CD14-positive monocyte (primary cell): ENCODE data around the gene PERM1. TPM values are rescaled to one million over a fixed set of nuclear protein-coding genes. Genes with fewer than 3 reads are reported as not detected.

Source experiments
- DNase-seq, 3 donors: peaks; one replicate each; pipeline ENCODE4 v3.0.0-alpha.2; 2011 to 2022
- H2AFZ ChIP-seq: 2 replicates; pipeline ENCODE4 v1.6.0; 2012; ENCODE audit warnings: mild to moderate bottlenecking, low read depth, low read length, inconsistent platforms; ENCODE audit not compliant: insufficient read depth, poor library complexity, severe bottlenecking
- H3K27ac ChIP-seq, 2 donors: 1 replicate in 1 of 2; 2 replicates in 1 of 2; pipeline ENCODE4 v1.5.1; 2012 to 2013; ENCODE audit warnings: low read length in 2 of 2, control low read depth in 1 of 2, inconsistent platforms in 1 of 2, low read depth in 1 of 2, mild to moderate bottlenecking in 1 of 2
- H3K27me3 ChIP-seq, 2 donors: one replicate each; pipeline versions ENCODE4 v1.6.0 to v1.6.1; 2011 to 2013; ENCODE audit warnings: low read length in 2 of 2; ENCODE audit not compliant: control insufficient read depth in 2 of 2, insufficient read depth in 2 of 2
- H3K36me3 ChIP-seq, 2 donors: replicated peaks in 1 of 2; 1 replicate in 1 of 2; 2 replicates in 1 of 2; pipeline versions ENCODE4 v1.5.1 to v1.6.1; 2012 to 2013; ENCODE audit warnings: low read length in 2 of 2, control low read depth in 1 of 2, inconsistent platforms in 1 of 2, mild to moderate bottlenecking in 1 of 2; ENCODE audit not compliant: insufficient read depth in 2 of 2, control insufficient read depth in 1 of 2
- H3K4me1 ChIP-seq, 2 donors: 1 replicate in 1 of 2; 2 replicates in 1 of 2; pipeline versions ENCODE4 v1.5.1 to v1.6.1; 2012 to 2013; ENCODE audit warnings: low read length in 2 of 2, control low read depth in 1 of 2, inconsistent platforms in 1 of 2, mild to moderate bottlenecking in 1 of 2, moderate library complexity in 1 of 2; ENCODE audit not compliant: insufficient read depth in 2 of 2, control insufficient read depth in 1 of 2
- H3K4me2 ChIP-seq: replicated peaks from 2 replicates; pipeline ENCODE3; 2012; ENCODE audit warnings: low read length, moderate library complexity, mild to moderate bottlenecking; ENCODE audit not compliant: poor library complexity, severe bottlenecking; ENCODE audit errors: extremely low read depth
- H3K4me3 ChIP-seq, 3 experiments: fragments of 200-600 bp in 1 of 3; sonication (generic) in 1 of 3; replicated peaks in 1 of 3; 1 replicate in 2 of 3; 2 replicates in 1 of 3; pipeline ENCODE4 v1.5.1; 2011 to 2013; ENCODE audit warnings: low read length in 3 of 3, mild to moderate bottlenecking in 3 of 3, control low read depth in 2 of 3, low read depth in 2 of 3, inconsistent platforms in 1 of 3, moderate library complexity in 1 of 3
- H3K79me2 ChIP-seq: 2 replicates; pipeline ENCODE4 v1.6.0; 2012; ENCODE audit warnings: mild to moderate bottlenecking, control low read depth, inconsistent platforms, low read length, moderate library complexity; ENCODE audit not compliant: insufficient read depth
- H3K9ac ChIP-seq: 2 replicates; pipeline ENCODE4 v1.6.0; 2017; ENCODE audit warnings: low read length, mild to moderate bottlenecking; ENCODE audit not compliant: insufficient read depth, poor library complexity, severe bottlenecking
- H3K9me3 ChIP-seq, 2 donors: replicated peaks in 1 of 2; 1 replicate in 1 of 2; 2 replicates in 1 of 2; pipeline versions ENCODE4 v1.5.1 to v1.6.1; 2012 to 2013; ENCODE audit warnings: low read length in 2 of 2, control low read depth in 1 of 2; ENCODE audit not compliant: control insufficient read depth in 1 of 2, insufficient read depth in 1 of 2
- H4K20me1 ChIP-seq: 2 replicates; pipeline ENCODE4 v1.6.0; 2012; ENCODE audit warnings: mild to moderate bottlenecking, low read length, control low read depth, moderate library complexity; ENCODE audit not compliant: insufficient read depth
- H3K27ac Mint-ChIP-seq, 7 donors: one replicate each; pipeline ENCODE4 v1.8.0; 2020; ENCODE audit warnings: mild to moderate bottlenecking in 7 of 7, mixed read lengths in 7 of 7, moderate library complexity in 6 of 7, inconsistent platforms in 2 of 7
- H3K27me3 Mint-ChIP-seq, 3 donors: one replicate each; pipeline ENCODE4 v1.8.0; 2021 to 2022; ENCODE audit warnings: low read depth in 3 of 3, mild to moderate bottlenecking in 3 of 3, mixed read lengths in 3 of 3, moderate library complexity in 3 of 3, inconsistent platforms in 1 of 3
- H3K36me3 Mint-ChIP-seq, 2 donors: one replicate each; pipeline ENCODE4 v1.8.0; 2020; ENCODE audit warnings: mixed read lengths in 2 of 2, inconsistent platforms in 1 of 2, mild to moderate bottlenecking in 1 of 2
- H3K4me1 Mint-ChIP-seq: one replicate; pipeline ENCODE4 v1.8.0; 2020; ENCODE audit warnings: mild to moderate bottlenecking, mixed read lengths
- H3K4me3 Mint-ChIP-seq, 2 donors: one replicate each; pipeline ENCODE4 v1.8.0; 2020; ENCODE audit warnings: mild to moderate bottlenecking in 2 of 2, mixed read lengths in 2 of 2, moderate library complexity in 1 of 2
- H3K9me3 Mint-ChIP-seq, 7 donors: one replicate each; pipeline ENCODE4 v1.8.0; 2020 to 2022; ENCODE audit warnings: mixed read lengths in 7 of 7, mild to moderate bottlenecking in 6 of 7, moderate library complexity in 6 of 7, inconsistent platforms in 2 of 7
- WGBS: methylation state at CpG from one replicate; pipeline ENCODE4 v1.1.5; 2013; ENCODE audit warnings: missing lambda C conversion rate; ENCODE audit not compliant: insufficient coverage; 5-methylcytosine and 5-hydroxymethylcytosine counted together
- intact Hi-C, 2 donors: fragments of 100-400 bp; cut with micrococcal nuclease; formaldehyde crosslinking; loops; one replicate each; pipeline versions ENCODE4 v1.15.0 to v1.15.1; 2023
- polyA plus RNA-seq, 3 donors: library from polyadenylated mRNA; depleted of rRNA in 1 of 3; unstranded in 2 of 3; stranded (reverse) in 1 of 3; fragments of 300-500 nt in 2 of 3; fragments of >200 nt in 1 of 3; fragmentation: Illumina TruSeq in 2 of 3; gene quantifications; 1 replicate in 2 of 3; 2 replicates in 1 of 3; pipeline ENCODE4 v1.2.3, GENCODE V29; 2012 to 2021
- TF ChIP-seq, protein P1 (sequence below): fragments of 200-600 bp; IDR thresholded peaks from one replicate; pipeline ENCODE4 v1.8.0; 2022; ENCODE audit warnings: antibody characterized with exemption, mild to moderate bottlenecking

PERM1 gene
- polyA plus RNA-seq, 3 donors, result not detected

DNA sequence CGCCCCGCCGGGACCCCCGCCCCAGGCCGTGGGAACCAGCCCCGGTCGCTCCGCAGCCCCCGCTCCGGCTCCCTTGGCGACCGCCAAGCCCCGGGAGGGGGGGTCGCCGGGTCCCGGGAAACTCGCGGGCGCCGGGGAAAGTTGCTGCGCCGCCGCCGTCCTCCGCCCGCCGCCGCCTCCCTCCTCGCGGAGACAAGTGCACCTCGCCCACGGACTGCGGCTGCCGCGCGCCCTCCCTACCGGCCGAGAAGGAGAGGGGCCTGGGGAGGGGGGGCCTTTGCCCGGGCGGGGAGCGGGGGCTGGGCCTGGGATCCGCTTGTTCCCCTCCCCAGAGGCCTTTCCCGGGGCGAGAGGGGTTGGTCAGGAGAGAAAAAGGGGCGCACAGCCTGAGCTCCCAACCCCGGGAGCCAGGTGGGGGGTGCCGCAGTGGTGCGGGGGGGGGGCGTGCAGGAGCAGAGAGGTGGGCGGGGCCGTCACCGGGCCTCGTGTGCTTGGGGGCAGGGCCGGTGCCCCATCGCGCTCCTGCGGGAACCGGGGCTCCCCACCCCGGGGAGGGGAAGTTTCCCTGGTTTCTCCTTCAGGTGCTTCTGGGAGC lies 38.6 kb upstream of the PERM1 start:
- intact Hi-C loops, result loop anchor here in 1 of 2 donors (5.0 kb wide), 1 partner anchor 37 kb away; no protein-coding TSS in a partner anchor
- Histone ChIP-seq H3K27ac (no peak overlapping the region), H4K20me1 (no peaks in the 10 kb centered on the region), H3K27me3 (peaks cover 7 to 36% of the 10 kb centered on the region in 2 donors), H2AFZ (peak overlapping the region; percentile 41), H3K36me3 (no peaks in the 10 kb centered on the region), H3K4me3 (peak overlapping the region in 1 of 3 experiments; percentile 69), H3K79me2 (no peaks in the 10 kb centered on the region), H3K9me3 (no peaks in the 10 kb centered on the region), H3K4me2 (peak overlapping the region; percentile 72), H3K4me1 (peaks cover 11 to 21% of the 10 kb centered on the region in 2 donors), H3K9ac (peak overlapping the region; percentile 32)
- Mint-ChIP-seq H3K9me3 (peaks cover 0 to 6% (median 0%) of the 10 kb centered on the region in 7 donors), H3K27ac (no peak overlapping the region), H3K36me3 (no peaks in the 10 kb centered on the region), H3K4me3 (peak overlapping the region in 1 of 2 donors; percentile 72), H3K4me1 (peaks cover 6% of the 10 kb centered on the region), H3K27me3 (peaks cover 29 to 40% (median 40%) of the 10 kb centered on the region in 3 donors)
- TF ChIP-seq, protein P1, sequence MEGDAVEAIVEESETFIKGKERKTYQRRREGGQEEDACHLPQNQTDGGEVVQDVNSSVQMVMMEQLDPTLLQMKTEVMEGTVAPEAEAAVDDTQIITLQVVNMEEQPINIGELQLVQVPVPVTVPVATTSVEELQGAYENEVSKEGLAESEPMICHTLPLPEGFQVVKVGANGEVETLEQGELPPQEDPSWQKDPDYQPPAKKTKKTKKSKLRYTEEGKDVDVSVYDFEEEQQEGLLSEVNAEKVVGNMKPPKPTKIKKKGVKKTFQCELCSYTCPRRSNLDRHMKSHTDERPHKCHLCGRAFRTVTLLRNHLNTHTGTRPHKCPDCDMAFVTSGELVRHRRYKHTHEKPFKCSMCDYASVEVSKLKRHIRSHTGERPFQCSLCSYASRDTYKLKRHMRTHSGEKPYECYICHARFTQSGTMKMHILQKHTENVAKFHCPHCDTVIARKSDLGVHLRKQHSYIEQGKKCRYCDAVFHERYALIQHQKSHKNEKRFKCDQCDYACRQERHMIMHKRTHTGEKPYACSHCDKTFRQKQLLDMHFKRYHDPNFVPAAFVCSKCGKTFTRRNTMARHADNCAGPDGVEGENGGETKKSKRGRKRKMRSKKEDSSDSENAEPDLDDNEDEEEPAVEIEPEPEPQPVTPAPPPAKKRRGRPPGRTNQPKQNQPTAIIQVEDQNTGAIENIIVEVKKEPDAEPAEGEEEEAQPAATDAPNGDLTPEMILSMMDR, result no peak
- DNase-seq, result no peak
- 0% methylated on average over 29 of the region's 59 CpGs for WGBS

DNA sequence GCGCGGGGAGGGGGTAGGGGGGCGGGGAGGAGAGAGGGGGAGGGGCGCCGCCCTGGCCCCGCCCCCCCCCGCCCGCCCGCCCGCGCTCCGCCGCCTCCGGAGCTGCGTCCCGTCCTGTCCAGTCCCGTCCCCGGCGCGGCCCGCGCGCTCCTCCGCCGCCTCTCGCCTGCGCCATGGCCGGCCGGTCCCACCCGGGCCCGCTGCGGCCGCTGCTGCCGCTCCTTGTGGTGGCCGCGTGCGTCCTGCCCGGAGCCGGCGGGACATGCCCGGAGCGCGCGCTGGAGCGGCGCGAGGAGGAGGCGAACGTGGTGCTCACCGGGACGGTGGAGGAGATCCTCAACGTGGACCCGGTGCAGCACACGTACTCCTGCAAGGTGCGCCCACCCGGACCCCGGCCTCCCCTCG lies 38.1 kb upstream of the PERM1 start, which contains the start of gene AGRN:
Gene AGRN, plus strand, starts transcription at position 121 of the 405 bp plus-strand sequence. Its CDS starts 53 bp downstream, at position 174.
- intact Hi-C loops, result loop anchor here (5.0 to 10.0 kb wide), 2 partner anchors 37 to 355 kb away; partner anchors contain the start of gene AURKAIP1 (in 1 of the 2)
- H3K4me1 Mint-ChIP-seq, result peaks cover 6% of the 10 kb centered on the region
- Histone ChIP-seq H3K27ac (no peak within 1 kb of the TSS), H2AFZ (peak within 1 kb of the TSS; percentile 72), H3K27me3 (peaks cover 7 to 36% of the 10 kb centered on the region in 2 donors), H3K4me3 (peak within 1 kb of the TSS; percentile 30 to 69 (median 31)), H3K4me2 (peak within 1 kb of the TSS; percentile 72), H3K79me2 (no peaks in the 10 kb centered on the region), H3K9ac (peak within 1 kb of the TSS; percentile 32), H4K20me1 (no peaks in the 10 kb centered on the region), H3K4me1 (peaks cover 11 to 24% of the 10 kb centered on the region in 2 donors), H3K36me3 (no peaks in the 10 kb centered on the region), H3K9me3 (no peaks in the 10 kb centered on the region)
- no peak for DNase-seq
- no peaks in the 10 kb centered on the region for H3K36me3 Mint-ChIP-seq
- H3K27me3 Mint-ChIP-seq, result peaks cover 29 to 42% (median 40%) of the 10 kb centered on the region in 3 donors
- TF ChIP-seq, protein P1, result no peak
- H3K9me3 Mint-ChIP-seq, result peaks cover 0 to 6% (median 0%) of the 10 kb centered on the region in 7 donors
- peak within 1 kb of the TSS; percentile 73 to 74 for H3K4me3 Mint-ChIP-seq
- under 1% methylated on average over 50 of the region's 58 CpGs for WGBS
- peak within 1 kb of the TSS in 1 of 7 donors; percentile 19 for H3K27ac Mint-ChIP-seq
